Activated T-helper 9 cell treated with anti-CD3 and anti-CD28 coated beads, Interleukin-2, amount 50 U/mL, for 16 hours (primary cell): Measurements from ENCODE around the gene BASP1.
"Not testable (repeated sequence)": the region's sequence is repeated elsewhere in the genome, so short reads cannot be mapped to it uniquely, and the experiment has no call there.

ENCODE experiments used
- DNase-seq: peaks from one replicate; pipeline ENCODE4 v3.0.0-alpha.2; 2020; ENCODE audit warnings: low read depth

Gene BASP1

DNA sequence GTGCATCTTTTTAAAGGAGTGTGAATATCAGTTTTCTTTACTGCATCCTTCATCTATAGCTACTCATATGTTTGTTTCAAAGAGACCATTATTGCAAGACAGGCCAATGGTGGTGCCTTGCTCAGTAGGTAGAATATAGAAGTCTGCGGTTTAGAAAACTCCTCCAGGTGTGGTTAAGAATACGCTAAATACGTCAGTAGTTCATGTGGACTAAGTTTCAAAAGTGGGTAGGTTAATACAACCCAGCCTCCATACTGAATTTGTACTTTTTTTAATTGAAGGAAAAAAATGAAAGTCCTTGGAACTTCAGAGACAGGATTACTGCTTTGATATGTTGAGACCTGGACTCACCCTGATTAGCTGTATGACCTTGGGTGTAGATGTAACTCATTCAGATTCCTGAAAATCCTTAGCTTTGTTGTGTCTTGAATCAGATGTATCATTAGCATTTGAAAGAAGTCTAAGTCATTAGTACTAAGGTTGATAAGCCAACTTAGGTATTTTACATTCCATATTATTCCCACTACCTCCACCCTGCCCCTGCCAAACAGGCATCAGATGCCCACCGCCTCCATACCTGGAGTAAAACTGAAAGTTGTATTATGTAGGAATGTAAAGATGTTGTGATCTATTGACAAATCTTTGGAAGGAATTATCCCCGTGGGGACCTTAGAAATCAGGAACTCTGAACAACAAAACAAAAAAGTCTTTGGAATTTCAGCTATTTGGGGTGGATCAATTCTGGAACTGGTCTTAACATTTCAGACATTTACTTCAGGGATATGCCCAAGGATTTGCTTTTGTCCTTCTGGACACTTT, 6.1 kb downstream of the BASP1 start:
- DNase-seq = no peak

DNA sequence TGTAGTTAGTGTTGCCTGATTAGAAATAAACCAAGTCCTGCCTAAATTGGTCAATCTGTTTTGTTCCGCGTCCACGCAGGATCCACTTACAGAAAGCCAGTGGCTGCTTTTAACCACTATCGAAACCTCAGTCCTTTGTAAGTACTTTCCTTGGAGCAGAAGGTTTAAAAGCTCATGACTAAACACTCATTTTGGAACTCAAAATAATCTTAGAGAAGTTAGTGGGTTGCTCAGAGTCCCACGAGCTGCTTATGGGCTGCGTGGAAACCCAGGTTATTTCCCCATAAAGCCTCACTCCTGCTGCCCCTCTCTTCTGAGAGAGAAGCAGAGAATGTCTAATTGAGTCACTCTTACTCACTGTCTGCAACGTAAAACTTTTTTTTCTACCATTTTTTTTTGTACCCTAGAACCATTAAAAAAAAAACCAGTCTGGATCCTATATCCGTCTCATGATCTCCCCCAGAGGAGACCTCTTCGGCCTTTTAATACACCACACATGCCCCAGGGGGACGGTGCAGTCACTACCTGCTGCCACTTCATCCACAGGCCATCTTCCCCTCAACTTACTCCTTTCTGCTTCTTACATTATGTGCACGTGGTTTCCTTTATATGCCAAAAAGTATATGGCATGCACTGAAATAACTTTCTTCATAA, 7.6 kb downstream of the BASP1 start:
- no peak for DNase-seq

DNA sequence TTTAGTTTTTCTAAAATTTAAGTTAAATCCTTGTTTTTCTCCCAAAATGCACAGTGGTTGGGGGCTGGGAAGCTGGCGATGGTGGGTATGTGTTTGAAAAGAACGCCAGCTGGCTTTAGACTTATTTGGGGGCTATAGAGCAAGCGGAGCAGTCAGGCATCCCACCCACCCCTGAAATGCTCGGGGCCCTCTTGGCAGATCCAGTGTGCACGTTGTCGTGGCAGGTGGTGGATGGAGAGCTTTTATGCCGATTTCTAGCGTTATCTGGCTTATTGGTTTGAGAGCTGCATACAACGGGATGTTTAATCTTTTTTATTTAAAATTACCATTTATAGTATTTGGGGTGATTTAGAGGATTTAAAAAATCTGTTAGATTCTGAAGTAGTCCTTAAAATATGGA, 8.1 kb downstream of the BASP1 start:
- no peak for DNase-seq

DNA sequence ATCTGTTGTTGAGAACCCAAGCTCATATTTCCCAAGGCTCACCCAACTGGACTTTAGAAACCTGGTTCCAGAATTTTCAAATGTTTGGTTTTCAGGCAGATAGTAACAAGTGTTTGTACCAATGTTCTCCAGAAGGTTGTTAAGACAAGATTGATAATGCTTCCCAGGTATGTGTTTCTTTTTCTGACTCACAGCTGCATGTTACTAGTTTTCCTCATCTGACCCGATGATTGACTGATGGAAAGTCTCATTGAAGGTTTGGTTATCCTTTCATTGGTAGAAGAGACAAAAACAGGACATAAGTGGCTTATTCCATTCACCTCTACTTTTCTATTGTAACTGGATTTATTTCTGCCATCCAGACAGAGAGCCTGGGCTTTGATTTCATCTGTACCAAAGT, 10.4 kb downstream of the BASP1 start:
- DNase-seq = no peak

DNA sequence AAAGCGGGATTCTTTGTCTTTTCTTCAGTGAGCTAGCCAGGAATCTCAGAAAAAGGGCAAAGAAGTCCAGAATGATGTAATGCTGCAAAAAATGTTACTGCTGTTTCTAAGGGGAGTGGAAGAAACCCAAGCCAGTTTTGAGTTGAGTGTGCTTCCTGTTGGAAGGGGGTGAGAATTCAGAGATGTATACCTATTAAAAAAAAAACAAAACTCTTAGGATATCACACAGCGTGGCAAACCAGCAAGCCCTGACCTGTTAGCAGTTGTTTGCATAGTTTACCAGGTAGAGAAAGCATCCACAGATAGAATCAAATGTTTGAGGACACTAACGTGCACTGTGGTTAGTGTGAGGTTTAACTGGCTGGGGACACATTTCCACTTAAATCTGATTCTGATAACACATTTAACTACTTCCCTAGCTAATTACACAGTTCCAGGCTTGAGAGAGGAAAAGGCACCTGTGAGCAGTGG, 11.4 kb downstream of the BASP1 start:
- DNase-seq = no peak

DNA sequence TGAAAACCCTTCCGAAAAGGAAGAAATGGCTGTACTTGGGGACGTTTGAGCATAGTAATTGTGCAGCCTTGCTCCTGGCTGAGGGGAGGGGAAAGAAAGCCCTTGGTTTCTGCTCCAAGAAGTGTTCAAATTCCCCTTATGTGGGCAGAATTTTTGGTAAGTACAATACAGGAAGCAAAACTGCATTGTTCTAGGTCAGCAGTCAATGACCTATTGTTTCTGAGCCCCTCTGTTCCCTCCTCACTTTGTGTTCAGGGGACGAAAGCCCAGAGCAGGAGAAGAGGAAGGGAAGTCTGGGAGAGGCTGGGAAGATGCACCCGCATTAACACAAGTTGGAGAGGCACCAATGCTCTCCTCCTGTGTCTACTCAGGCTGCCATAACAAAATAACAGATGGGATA, 11.9 kb downstream of the BASP1 start:
- no peak for DNase-seq

DNA sequence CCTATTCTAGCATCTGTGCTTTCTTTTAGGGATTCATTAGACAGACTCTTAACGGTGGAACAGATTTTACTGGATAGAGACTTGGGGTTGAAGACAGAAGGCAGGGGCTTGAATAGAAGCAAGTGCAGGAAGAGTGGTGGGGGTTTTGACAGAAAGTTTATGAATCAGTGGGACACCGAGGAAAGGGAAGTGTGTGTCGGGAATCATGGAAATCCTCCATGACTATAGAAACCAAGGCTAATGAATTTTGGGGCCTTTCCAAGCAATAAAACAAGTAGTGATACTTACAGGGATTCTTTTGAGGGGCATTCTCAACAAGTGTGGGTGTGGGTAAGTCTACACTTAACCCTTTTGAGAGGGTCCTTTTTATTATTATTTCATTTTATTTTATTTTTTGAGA, 12.8 kb downstream of the BASP1 start:
- DNase-seq = no peak

DNA sequence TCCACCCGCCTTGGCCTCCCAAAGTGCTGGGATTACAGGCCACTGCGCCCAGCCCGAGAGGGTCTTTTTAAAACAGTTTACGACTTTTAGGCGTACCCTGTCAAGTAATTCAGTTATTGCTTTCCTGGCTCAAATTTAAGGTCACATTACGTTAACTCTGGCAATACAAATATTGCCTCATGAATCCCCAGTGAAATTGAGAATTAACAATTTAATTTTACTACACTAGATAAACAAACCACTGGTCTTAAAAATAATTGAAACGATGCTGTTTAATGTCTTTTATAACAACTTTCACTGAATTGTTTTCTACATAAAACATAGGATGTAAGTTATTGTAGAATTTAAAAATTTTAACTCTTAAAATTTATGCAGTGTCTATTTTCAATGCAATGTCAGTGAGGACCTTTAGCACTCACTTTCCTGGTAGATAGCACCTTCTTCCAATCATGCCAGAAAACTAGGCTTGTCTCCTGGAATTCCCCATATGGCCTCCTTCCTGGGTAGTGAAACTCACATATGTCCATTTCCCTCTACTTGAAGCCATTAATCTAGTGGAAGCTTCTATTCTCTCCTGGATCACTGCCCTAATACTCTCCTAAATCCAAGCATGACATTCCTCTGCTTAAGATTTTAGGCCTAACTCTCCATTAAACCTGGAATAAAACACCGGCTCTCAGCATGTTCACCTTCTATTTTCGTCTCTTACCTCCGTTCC, 13.5 kb downstream of the BASP1 start:
- no peak for DNase-seq

DNA sequence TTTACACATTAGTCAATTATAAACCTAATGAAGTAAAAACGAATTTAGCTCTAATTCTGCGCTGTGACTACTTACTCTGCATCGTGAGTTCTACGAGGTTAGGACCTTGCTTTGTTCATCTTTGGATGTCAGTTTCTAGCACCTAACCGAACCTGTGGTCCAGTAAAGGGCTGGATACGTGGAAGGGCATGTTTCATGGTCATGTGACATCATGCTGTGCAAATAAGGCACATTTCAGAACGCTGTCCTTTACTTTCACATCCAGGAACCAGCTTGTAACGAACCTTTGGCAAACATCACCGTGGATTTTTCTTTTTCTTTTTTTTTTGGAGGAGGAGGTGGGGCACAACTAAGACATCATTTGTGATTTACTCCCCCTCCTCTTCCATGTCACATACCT, 15.0 kb downstream of the BASP1 start:
- DNase-seq = no peak

DNA sequence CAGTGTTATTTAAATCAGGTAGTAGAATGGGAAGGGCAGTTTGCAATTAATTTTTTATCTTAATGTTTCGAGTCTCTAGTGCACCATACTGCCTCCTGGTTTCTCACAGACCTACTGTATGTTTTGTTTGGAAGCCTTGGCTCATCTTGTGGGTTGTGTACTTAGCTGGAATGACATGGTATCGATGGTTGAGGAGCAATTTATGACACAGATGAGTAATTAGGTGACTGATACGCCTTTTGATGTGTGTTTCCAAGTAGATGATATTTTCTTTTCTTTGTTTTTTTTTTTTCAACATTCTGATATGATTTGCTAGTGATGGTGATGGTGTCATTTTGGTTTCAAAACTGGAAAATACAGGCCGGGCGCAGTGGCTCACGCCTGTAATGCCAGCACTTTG, 16.1 kb downstream of the BASP1 start:
- no peak for DNase-seq

DNA sequence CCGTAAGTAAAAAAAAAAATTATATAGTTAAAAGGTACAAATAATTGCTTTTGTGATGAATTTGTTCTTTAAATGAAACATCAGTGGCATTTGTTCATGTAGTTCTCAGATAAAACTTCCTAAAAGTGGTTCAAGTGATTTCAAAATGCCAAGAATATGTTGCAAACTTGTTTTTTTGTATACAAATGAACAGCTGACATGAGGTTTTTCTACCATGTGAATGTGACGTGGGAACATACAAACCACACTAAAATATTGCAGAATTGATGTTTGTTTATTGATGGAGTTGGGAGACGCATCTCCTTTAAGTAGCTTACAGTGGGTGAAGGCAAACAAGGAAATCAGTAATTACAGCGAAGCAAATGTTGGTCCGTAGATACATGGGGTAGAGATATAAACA, 16.9 kb downstream of the BASP1 start:
- no peak for DNase-seq

DNA sequence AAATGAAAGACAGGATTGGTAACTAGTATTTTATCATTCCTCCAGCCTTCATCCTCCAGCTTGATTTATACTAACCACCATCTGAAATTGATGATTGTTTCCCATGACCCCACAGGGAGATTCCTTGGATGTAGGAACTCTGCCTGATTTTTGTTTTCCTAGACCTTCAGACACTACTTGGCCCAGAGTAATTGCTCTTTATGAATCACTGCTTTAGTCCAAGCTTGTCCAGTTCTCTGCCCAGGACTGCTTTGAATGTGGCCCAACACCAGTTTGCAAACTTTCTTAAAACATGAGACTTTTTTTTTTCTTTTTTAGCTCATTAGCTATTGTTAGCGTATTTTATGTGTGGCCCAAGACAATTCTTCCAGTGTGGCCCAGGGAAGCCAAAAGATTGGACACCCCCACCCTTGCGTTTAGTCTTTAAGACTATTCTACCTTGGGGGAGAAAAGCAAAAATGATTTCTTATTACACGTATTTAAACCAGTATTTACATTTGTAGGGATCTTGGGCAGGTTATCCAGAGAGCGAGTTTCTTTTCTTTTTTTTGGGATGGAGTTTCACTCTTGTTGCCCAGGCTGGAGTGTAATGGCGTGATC, 18.4 kb downstream of the BASP1 start:
- no peak for DNase-seq

DNA sequence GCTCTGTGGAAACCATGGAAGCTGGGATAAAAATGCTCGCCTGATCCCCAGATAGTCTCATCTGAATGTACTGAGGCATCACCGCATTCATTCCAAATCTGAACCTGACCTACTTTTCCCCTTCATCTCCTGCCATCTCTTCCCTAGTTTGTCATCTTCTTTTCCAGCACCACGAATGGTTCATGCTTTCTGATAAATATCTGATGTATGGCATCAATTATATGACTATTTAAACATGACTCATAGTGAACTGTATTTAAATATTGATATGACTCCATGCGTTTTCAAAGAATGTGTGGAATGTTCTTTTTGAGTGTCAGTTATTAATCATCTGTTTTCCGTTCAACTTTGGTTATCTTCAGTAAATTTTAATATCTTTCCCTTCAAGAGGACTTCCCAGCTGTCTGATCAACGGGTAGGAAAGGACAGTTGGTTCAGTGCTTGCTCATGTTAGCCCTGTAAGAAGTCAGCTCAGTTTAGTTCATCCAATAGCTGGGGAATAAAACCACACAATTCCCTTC, 21.1 kb downstream of the BASP1 start:
- no peak for DNase-seq

DNA sequence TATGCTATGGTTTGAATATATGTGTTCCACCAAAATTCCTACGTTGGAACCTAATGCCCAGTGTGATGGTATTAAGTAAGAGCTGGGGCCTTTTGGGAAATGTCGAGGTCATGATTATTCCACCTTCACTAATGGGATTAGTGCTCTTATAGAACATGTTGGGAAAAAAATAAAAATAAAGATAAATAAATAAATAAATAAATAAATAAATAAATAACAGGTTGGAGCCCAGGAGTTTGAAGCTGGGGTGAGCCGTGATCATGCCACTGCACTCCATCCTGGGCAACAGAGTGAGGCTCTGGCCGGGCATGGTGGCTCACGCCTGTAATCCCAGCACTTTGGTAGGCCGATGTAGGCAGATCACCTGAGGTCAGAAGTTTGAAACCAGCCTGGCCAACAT, 22.5 kb downstream of the BASP1 start:
- DNase-seq = no peak

DNA sequence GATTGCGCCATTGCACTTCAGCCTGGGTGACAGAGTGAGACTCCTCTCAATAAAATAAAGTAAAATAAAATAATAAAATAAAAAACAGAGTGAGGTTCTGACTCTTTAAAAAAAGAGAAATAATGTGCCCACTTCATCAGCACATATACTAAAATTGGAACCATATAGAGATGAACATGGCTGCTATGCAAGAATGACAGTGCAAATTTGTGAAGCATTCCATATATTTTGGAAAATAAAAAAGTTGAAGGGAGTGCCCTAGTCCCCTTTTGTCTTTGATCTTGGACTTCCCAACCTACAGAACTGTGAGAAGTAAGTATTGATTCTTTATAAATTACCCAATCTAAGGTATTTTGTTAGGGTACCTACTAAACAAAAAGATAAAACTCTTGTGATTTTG, 23.1 kb downstream of the BASP1 start:
- no peak for DNase-seq

DNA sequence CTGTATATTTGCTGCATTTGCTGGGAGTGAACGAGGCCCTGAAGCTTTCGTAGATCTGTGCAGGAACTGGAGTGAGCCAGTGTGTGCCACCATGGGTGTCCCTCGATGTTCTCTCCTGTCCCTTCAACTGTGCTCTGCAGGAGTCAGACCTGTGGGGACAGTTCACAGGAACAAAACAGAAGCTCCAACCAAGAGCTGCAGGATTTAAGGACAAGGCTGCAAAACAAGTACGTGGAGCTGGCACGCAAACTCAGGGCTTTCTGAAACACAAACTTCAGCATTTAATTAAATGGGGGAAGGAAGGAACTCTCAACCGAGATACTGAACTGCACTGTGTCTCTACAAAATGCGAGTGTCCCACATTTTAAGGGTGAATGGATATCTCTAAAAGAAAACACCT, 24.2 kb downstream of the BASP1 start:
- DNase-seq = no peak

DNA sequence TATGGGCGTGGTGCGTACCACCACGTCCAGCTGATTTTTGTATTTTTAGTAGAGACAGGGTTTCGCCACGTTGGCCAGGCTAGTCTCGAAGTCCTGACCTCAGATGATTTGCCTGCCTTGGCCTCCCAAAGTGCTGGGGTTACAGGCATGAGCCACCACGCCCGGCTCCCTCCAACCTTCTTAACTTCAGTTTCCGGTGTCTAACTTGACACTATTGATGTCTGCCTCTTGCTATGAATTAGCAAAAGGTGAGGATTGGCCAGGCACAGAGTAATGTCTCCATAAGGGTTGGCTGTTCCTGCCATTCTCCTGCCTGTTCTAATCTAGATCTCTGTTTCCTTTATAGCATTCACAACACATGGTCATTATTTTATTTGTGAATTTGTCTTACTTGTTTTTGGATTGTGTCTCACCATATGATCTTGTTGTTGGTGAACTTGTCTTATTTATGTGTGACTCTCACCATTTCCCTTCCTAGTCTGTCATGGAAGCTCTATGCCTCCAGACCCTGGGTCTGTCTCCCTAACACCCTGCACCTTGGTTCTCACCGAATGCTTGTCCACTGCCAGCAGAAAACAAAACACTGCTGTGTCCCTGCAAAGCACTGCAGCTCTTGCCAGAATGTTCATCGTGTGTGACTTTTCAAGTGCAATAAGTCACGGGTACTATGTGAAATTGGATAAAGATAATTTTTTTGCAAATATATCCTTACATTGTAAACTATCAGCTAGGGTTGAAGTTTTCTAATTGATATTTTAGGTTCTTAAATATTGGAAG, 26.0 kb downstream of the BASP1 start:
- no peak for DNase-seq

DNA sequence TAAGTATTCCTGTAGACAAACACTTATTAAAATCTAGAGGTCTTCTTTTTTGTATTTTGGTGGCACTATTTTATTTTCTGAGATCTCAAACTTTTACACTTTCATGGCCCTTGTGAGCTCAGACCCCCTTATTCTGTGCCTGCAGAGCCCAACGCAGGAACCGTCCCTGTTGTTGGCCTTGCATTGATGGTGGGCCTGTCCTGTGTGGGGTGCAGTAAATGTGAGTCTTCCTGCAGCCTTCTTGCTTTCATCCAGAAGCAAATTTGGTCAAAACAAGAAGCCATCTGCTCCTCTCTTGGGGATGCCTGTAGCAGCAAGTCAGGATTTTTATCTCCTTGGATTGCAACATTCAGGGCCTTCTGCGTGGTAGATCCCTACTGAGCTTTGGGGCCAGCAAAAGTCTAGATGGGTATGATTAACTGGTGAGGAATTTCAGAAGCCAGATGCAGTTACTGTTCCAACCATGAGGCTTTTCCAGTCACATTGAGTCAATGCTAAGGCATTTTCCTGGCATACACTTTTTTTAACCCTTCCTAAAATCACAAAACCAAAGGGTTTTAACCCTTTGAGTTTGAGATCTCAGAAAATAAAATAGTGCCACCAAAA, 31.7 kb downstream of the BASP1 start:
- no peak for DNase-seq

DNA sequence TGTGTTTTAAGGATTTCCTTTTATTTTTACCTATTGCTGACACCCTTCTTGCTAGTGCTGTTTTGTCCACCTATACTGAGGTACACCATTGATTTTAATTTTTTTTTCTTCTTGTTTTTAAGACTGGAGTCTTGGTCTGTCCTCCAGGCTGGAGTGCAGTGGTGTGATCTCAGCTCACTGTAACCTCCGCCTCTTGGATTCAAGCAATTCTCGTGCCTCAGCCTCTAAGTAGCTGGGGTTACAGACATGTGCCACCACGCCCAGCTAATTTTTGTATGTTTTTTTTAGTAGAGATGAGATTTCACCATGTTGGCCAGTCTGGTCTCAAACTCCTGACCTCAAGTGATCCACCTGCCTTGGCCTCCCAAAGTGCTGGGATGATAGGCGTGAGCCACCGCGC, 32.4 kb downstream of the BASP1 start:
- DNase-seq = not testable (repeated sequence)

DNA sequence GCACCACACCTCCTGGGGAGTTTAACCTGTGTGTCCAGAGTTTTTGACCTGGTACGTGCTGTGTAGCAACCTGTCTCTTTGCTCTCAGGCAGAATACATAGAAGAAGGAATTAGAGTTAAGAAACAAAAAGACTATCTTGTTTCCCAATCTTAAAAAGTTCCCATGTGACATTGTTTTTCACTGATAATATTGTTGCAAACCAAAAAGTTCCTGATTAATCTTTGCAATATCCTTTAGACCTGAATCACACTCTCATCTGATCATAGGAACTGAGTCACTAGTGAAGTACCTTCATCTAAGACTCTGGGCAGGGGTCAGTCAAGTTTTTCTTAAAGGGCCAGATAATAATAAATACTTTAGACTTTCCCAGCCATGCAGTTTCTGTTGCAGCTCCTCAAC, 35.1 kb downstream of the BASP1 start:
- DNase-seq = no peak

DNA sequence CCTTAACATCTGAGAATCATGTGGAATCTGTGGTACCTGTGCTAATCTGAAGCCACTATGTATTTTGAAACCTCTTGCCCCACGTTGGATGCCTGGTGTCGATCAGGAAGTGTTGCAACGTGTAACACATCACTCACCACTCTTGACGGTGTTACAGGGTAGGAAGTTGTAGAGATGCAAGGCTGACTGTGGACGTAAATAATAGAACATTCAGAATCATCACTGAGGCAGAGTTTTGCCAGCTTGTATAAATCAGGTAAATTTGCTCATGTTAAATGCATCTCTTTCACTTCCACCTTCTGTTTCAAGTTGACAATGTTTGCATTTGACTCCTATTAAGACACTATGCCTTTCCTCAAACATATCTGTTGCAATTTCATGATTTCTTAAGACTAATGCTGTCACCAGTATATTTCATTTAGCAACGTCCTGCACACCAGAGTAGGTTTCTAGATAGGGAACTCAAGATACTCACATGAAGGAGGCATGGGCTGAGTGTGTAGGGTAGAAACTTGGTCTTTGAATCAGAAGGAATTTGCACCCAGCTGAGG, 38.1 kb downstream of the BASP1 start:
- no peak for DNase-seq
